ENCODE measurements around the gene RAPGEF5.
A peak's percentile ranks its signal among the peaks of the same experiment; 100 is the strongest.

Gene RAPGEF5

GRCh38 chr7:22216832-22217475 is 140.0 kb downstream of the RAPGEF5 start:
- DNase-seq (ENCODE audit: low read depth, low spot score), result no peak

GRCh38 chr7:22216309-22216708 is 140.6 kb downstream of the RAPGEF5 start:
- no peak for DNase-seq (ENCODE audit: low read depth, low spot score)

DNA sequence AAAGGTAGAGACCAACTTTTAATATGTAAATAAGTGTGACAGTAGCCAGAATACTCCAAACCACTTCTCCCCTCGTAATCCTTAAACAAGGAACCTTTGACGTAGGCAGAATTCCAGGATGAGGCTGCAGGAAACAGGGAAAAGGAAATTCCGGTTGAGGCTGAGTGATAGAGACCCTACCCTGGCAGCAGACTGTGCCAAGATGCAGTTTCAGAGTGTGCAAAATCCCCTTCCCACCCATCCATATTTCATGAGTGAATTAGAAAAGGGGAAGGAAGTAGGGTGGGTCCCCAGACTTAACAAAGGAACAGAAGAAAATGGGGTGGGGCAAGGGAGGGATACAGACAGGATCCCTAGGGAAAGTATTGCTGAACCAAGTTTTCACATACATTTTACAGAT is 143.0 kb downstream of the RAPGEF5 start:
- no peak for DNase-seq (ENCODE audit: low read depth, low spot score)

DNA sequence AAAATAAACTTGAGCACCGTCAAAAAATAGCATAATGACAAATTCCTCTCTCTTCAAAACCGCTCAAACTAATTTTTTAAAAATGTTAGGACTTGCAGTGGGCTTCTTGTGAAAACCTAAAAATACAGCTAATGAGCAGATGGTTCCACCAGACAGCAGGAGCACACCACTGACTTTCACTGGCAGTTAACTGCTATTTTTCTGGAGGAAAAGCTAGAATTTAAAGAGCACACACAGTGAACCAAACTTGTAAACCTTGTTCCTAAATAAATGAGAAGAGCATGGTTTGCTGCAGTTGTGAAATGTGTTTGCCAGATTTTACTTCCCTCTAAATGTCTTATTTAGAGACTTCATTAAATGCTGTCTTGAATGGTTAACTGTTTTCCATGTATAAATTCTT is 143.9 kb downstream of the RAPGEF5 start:
- no peak for DNase-seq (ENCODE audit: low read depth, low spot score)

GRCh38 chr7:22210967-22211366 is 146.0 kb downstream of the RAPGEF5 start:
- no peak for DNase-seq (ENCODE audit: low read depth, low spot score)

- DNase-seq (ENCODE audit: low read depth, low spot score), result no peak
These were observed 146.6 kb downstream of the RAPGEF5 start for GRCh38 chr7:22210355-22210754.

- DNase-seq (ENCODE audit: low read depth, low spot score), result no peak
These were observed 148.2 kb downstream of the RAPGEF5 start for GRCh38 chr7:22208799-22209198.

DNA sequence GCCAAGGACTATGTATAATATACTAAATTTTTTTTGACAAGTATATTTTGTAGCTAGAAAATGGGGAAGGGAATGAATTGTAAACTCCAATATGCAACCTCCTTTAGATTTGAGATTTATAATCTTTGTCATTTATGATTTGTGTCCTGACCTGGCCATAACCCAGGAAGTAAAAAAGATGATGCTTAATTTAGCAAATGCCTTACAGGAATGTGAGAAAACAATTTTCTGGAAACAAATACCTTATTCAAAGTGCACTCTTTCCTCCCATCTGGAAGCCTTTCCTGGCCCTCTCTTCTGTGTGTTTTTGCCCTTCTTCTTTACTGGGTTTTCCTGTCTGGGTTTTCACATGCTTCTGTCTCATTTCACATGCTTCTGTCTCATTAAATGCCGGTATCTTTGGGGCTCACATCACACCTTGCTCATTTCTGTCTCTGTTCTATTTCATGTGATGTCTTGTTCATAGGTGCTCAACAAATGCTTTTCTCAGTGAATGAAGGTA is 149.2 kb downstream of the RAPGEF5 start:
- no peak for DNase-seq (ENCODE audit: low read depth, low spot score)

DNA sequence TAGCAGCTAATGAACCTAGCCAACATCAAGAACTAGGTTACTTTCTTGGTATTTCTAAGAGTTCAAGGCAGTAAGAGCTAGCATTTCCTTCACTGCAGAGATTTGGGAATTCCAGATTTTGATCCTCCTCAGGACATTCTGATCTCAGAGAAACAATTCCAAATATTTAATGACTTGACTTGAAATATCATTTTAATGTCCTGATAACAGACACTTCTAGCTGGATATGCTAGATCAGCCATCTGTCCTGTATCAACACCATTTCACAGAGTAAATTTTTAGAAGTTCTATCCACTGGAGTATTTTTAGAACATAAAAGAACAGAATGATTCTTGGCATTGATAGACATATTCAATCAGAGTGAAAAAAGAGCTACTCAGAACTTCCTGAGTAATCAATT is 151.3 kb downstream of the RAPGEF5 start:
- no peak for DNase-seq (ENCODE audit: low read depth, low spot score)

- DNase-seq (ENCODE audit: low read depth, low spot score), result no peak
These were observed 152.6 kb downstream of the RAPGEF5 start for GRCh38 chr7:22204312-22204711.

GRCh38 chr7:22202141-22202540 is 154.8 kb downstream of the RAPGEF5 start:
- no peak for DNase-seq (ENCODE audit: low read depth, low spot score)

GRCh38 chr7:22201186-22201880 is 155.6 kb downstream of the RAPGEF5 start:
- no peak for DNase-seq (ENCODE audit: low read depth, low spot score)

DNA sequence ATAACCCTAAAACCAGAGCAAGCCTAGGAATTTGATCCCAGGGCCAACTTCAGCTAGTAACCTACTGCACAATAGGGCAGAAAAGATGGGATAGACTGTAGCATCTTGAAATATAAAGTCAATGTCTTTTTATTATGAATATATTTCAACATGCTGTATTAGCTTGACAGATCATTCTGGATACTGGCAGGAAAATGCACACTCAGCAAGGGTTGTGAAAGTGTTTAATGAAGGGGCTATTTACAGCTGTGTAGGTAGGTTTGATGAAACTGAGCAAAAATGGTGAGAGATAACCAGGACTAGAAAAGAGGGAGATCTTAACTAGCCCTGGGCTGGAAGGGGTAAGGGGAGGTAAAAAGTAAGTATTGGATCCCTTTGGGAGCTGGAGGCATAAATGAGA is 156.2 kb downstream of the RAPGEF5 start:
- DNase-seq (ENCODE audit: low read depth, low spot score), result no peak

DNA sequence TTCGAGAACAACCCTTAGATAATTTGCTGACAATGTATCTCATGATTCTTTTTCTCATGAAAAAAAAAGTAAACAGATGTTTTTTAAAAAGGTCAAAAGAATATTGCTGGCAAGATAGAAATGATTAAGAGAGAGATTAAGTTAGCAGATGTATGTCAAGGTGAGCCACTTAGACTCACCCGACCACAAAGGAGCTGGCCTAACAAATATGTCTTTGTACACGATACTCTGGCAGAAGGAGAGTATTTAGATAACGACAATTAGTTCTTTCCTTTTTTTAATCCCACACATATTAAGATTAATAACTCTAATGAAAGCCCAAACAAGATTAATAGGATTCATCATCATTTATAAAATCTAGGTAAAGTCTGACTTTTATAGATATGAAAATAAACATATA is 156.7 kb downstream of the RAPGEF5 start:
- no peak for DNase-seq (ENCODE audit: low read depth, low spot score)

DNA sequence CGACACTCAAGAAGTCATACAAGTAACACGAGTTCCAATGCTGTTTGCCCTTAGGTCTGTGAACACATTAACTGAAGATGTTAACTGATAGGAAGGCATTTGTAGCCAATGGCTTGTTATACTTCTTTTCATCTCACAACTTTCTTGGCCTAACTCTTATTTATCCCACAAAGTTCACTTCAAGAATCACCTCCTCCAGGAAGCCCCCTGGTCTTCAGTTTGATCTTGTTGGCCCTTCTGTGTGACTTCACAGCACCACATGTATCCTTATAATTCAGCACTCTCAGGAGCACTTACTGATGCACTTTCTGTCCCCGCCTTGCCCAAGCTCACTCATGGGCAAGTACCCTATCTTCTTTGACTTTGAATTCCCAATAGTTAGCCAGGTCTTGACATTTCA is 159.6 kb downstream of the RAPGEF5 start:
- DNase-seq (ENCODE audit: low read depth, low spot score), result no peak

GRCh38 chr7:22196429-22196828 is 160.5 kb downstream of the RAPGEF5 start:
- no peak for DNase-seq (ENCODE audit: low read depth, low spot score)

- DNase-seq (ENCODE audit: low read depth, low spot score), result no peak
These were observed 161.4 kb downstream of the RAPGEF5 start for GRCh38 chr7:22195397-22196172.

GRCh38 chr7:22194658-22195273 is 162.2 kb downstream of the RAPGEF5 start:
- DNase-seq (ENCODE audit: low read depth, low spot score), result no peak

DNA sequence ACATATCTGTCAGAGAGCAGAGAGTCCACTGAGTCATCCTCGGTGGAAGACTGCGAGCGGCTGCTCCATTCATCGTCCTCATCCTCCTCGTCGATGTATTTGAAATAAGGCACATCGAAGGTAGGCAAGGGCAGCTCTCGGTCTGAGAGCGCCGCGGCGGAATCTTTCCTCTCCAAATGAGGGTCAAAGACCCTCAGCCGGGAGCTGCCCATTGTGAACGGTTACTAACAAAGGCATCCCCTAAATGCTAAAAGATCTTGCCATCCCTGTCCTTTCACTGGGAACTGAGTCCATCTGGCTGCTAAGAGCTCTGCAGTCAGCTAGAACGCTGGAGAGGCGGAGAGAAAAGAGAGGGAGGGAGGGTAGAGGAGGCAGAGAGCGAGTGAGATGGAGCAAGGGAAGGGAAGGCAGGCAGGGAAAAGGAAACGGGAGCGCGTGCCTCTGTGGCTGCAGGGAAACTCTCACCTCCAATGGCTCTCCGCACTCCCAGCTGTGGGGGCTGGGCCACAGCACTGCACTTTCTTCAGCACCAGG is 163.4 kb downstream of the RAPGEF5 start:
- DNase-seq (ENCODE audit: low read depth, low spot score), result peak; percentile 91

DNA sequence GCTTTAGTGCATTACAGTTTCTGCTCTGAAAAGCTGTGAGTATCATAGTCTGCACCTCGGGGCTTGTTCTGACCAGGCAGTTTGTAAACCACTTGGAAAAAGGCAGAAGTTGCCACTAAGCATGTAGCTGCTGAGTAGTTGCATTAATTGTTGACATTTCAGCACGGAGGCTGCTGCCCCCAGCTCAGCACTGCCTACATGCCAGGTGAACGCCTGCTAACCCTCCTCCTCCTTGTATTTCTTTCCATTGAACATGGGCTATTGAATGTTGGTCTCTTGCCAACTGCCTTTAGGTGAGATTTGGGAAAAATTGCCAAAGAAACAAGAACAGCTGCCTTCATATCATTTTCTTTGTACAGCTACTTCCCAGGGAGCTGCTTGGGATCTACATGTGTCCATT is 164.2 kb downstream of the RAPGEF5 start:
- DNase-seq (ENCODE audit: low read depth, low spot score), result no peak

DNA sequence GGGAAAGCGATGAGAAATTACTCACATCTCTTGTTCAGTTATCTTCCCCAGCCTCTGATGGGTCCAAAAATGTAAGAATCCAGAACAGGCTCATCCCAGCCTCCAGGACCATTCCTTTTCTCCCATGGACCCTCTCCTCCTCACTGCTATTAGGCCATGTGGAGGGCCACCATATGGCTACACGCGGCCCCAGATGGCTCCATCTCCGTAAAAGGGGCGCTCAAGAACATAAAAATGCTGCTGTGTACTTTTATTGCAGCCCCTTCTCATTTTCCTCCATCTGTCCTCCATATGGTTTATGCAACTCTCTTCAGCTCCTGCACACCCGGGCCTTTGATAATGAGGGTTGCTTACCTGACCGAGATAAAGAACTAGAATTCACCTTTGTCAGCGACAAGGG is 166.2 kb downstream of the RAPGEF5 start:
- DNase-seq (ENCODE audit: low read depth, low spot score), result no peak

DNA sequence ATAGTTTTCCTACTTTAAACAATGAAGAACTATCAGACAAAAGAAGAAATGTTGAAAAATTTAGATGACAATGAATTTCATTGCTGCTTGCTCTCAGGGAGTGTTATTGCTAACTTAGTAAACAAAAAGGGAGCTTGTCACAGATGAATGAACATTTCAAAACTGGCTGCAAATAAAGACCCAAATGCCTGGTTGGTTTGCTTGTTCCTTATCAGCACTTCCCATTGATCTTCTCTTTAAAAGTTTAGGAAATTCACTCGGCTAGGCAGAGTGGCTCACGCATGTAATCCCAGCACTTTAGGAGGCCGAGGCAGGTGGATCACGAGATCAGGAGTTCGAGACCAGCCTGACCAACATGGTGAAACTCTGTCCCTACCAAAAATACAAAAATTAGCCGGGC is 167.2 kb downstream of the RAPGEF5 start:
- DNase-seq (ENCODE audit: low read depth, low spot score), result no peak

All from ELF-1 (cell line).